Measurements from ENCODE around the gene TBC1D4. TPM values are rescaled to one million over a fixed set of nuclear protein-coding genes. Genes with fewer than 3 reads are reported as not detected.

TBC1D4 gene
- total RNA-seq, 1 donor from 2014 or later, result 26.1 TPM

GRCh38 chr13:75399168-75399878, 82.6 kb downstream of the TBC1D4 start:
- Histone ChIP-seq H3K4me1 (no peaks in the 10 kb centered on the region), H3K9me3 (no peaks in the 10 kb centered on the region), H3K4me3 (no peak overlapping the region), H3K27me3 (no peaks in the 10 kb centered on the region), H3K36me3 (no peaks in the 10 kb centered on the region), H3K27ac (no peak overlapping the region)
- no peak for TF ChIP-seq CTCF (IDR thresholded peaks at IDR 0.05)
- intact Hi-C loops (cut with DNase I), result no loop called here
- ATAC-seq (no peak), DNase-seq (no peak)

DNA sequence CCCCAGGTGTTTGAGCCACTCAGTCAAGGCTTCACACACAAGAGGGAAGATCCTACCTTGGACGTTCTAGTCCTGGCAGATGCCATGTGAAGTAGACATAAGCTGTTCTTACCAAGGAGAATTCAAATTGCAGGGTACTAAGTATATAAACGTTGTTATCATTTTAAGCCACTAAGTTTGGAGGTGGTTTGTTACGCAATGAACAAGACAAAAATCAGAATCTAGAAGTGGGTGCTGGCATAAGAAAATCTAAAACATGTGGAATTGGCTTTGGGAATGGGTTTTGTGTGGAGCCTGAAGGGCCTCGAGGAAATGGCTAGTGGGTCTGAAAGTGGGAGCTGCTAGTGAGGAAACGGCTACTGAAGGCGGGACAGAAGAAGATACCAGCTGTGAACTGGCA, 83.9 kb downstream of the TBC1D4 start:
- Histone ChIP-seq H3K9me3 (no peaks in the 10 kb centered on the region), H3K27ac (no peak overlapping the region), H3K4me1 (no peaks in the 10 kb centered on the region), H3K4me3 (no peak overlapping the region), H3K36me3 (no peaks in the 10 kb centered on the region), H3K27me3 (no peaks in the 10 kb centered on the region)
- ATAC-seq (no peak), DNase-seq (no peak)
- intact Hi-C loops (cut with DNase I), result no loop called here
- TF ChIP-seq CTCF (IDR thresholded peaks at IDR 0.05), result no peak

DNA sequence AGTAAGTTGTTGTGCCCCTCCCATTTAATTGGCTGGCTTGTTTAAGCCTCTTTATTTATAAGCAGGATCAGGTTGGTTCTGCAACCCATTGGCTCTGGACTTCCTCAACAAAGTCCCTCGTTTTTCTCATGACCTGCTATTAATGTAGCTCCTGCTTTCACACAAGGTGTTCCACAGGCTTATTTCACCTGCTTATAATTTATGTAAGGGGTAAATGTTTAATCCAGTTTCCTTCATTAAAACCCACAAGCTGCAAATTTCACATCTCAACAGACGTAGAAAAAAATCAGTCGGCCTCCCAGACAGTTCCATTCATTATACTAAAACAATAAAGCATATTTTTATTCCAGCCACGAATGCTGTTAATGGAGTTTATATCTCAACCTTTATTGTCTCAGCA, 86.1 kb downstream of the TBC1D4 start:
- Histone ChIP-seq H3K36me3 (no peaks in the 10 kb centered on the region), H3K27ac (no peak overlapping the region)

GRCh38 chr13:75395066-75395465, 86.9 kb downstream of the TBC1D4 start:
- DNase-seq (no peak), ATAC-seq (peak; percentile 73)
- H3K4me1 ChIP-seq, result no peaks in the 10 kb centered on the region
- intact Hi-C loops (cut with DNase I), result no loop called here
- no peak for TF ChIP-seq CTCF (IDR thresholded peaks at IDR 0.05)
- no peaks in the 10 kb centered on the region for H3K36me3 ChIP-seq
- no peaks in the 10 kb centered on the region for H3K27me3 ChIP-seq
- H3K9me3 ChIP-seq, result no peaks in the 10 kb centered on the region
- no peak overlapping the region for H3K4me3 ChIP-seq
- no peak overlapping the region for H3K27ac ChIP-seq

More for the DNA sequence above, 86.1 kb downstream of the TBC1D4 start:
- no peaks in the 10 kb centered on the region for H3K9me3 ChIP-seq
- H3K4me1 ChIP-seq, result no peaks in the 10 kb centered on the region
- H3K27me3 ChIP-seq, result no peaks in the 10 kb centered on the region
- no peak for ATAC-seq
- intact Hi-C loops (cut with DNase I), result no loop called here
- H3K4me3 ChIP-seq, result no peak overlapping the region
- DNase-seq, result no peak
- no peak for TF ChIP-seq CTCF (IDR thresholded peaks at IDR 0.05)

- no peak for ATAC-seq
- H3K27me3 ChIP-seq, result no peaks in the 10 kb centered on the region
- no peak overlapping the region for H3K27ac ChIP-seq
- H3K4me3 ChIP-seq, result no peak overlapping the region
- no peak for TF ChIP-seq CTCF (IDR thresholded peaks at IDR 0.05)
- DNase-seq, result no peak
- H3K9me3 ChIP-seq, result no peaks in the 10 kb centered on the region
- no peaks in the 10 kb centered on the region for H3K36me3 ChIP-seq
- H3K4me1 ChIP-seq, result no peaks in the 10 kb centered on the region
- intact Hi-C loops (cut with DNase I), result no loop called here
These were observed 88.0 kb downstream of the TBC1D4 start for GRCh38 chr13:75393839-75394520.
